ENCODE measurements around the gene KCNG2.
A peak's percentile ranks its signal among the peaks of the same experiment; 100 is the strongest.

Gene KCNG2

DNA sequence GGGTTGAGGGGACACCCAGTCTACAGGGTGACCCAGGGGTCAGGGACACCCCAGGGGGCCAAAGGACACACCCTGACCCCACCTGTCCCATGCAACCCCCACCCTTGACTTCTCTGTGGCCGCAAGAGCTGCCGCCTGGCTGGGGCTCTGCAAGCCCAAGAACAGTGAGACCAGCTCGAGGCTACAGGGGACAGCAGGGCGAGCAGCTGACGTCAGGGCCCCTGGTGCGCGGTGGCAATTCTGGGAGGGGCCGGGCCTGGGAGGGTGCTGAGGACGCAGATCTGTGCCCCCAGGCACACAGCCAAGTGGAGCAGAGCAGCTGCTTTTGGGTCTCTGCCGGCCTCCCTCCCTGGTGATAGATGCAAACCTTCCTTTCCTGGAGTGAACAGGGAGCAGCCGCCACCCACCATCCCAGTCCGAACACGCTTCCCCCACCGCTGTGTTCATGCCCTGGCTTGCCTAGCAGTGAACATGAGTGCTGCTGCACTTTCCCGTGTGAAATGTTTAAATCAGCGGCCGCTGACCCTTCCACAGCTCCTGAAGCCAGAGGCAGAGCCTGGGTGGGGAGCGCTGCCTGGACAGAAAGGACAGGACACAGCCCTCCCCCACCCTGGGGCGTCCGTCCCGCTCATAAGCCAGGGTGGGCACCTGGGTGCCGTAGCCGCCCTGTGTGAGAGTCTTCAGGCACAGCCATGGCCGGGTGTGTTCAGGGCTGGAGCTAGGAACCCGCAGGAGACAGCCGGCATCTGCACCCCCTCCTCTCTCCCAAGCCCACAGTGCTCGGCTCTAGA lies 106.8 kb downstream of the KCNG2 start:
- DNase-seq (ENCODE audit: low read depth in 2 of 3, low spot score in 1 of 3), result no peak

DNA sequence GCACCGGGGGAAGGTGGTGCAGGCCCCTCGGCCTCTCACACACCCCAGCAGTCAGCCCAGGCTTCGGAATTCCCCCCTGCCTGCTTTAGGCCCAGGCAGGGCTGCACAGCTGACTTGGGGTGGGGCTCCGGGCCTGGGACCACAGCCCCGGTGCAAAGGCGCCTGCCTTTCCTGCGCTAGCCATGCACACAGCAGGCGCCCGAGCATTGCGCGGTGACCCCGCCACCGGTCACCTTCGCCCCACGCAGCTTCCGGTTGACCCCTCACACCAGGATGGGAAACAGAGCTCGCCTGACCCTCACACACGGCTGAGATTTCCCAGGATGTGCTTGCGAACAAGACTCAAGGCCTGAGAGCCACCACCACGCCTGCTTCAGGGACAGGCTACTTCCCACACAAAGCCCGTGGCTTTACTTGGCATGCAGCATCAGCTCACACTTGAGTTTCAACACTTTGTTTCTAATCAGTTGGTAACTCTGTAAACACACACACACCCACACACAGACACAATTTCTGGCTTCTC lies 107.7 kb downstream of the KCNG2 start:
- DNase-seq (ENCODE audit: low read depth in 2 of 3, low spot score in 1 of 3), result peak in 1 of 3 donors; percentile 11

DNA sequence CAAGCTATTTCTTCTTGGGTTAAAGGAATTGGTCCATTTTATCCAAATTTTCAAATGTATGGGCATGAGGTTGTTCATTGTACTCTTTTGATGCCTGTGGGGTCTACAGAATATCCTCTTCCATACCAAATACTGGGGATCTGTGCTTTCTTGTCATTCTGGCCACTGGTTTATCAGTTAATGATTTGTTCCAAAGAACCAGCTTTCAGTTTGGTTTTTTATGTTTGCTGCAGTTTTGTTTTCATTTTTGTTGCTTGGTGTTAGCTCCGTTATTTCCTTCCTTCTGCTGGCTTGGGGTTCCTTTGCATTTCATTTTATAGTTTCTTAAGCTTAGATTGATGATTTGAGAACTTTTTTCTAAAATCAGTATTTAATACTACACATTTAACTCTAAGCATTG lies 108.3 kb downstream of the KCNG2 start:
- no peak for DNase-seq (ENCODE audit: low read depth in 2 of 3, low spot score in 1 of 3)

DNA sequence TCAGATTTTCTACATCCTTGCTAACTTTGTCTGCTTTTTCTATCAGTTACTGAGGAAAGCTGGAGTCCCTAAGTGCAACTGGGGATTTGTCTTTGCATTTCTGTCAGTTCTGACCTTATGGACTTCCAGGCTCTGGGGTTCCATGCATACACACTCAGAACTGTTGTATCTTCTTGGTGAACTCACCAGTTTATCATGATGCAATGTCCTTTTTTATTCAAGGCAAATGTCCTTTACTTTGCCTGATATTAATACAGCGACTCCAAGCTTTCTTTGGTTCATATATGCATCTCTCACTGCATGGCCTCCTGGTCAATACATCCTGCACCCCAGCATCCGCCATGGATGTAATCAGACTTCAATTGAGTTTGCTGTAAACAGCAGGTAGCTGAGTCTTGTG lies 109.0 kb downstream of the KCNG2 start:
- DNase-seq (ENCODE audit: low read depth in 2 of 3, low spot score in 1 of 3), result no peak

DNA sequence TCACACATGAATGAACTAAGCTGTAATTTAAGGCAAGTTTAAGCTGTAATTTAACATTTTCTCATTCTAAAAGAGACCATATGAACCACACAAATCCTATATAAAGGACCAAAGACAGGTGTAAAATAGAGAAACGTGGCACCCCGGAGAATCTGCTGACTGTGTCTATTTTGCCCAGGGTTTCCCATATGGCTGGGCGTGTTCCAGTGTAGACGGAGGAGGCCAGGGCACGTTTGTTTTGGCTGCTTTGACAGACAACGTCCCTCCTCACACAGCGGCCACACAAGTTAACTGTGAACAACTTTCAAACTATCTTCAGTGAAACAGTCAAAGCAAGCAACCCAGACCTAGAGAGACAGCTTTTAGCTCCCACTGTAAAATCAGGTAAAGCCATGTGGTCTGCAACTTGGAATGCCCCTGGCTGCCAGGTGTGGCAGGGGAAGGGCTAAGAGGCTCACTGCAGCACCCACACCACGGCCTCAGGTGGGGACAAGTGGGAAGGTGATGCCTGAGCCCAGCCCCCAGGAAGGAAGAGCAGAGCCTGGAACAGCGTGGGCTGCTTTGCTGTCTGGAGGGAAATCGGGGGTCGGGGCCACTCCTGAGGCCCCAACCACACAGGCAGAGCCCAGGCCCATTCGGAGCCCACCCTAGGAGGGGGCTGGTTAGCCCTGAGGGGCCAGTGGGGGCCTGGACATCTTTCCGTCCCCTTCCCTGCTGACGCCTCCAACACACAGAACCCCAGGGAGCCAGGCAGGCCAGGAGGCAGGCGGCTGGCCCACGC lies 113.0 kb downstream of the KCNG2 start:
- DNase-seq (ENCODE audit: low read depth in 2 of 3, low spot score in 1 of 3), result no peak

DNA sequence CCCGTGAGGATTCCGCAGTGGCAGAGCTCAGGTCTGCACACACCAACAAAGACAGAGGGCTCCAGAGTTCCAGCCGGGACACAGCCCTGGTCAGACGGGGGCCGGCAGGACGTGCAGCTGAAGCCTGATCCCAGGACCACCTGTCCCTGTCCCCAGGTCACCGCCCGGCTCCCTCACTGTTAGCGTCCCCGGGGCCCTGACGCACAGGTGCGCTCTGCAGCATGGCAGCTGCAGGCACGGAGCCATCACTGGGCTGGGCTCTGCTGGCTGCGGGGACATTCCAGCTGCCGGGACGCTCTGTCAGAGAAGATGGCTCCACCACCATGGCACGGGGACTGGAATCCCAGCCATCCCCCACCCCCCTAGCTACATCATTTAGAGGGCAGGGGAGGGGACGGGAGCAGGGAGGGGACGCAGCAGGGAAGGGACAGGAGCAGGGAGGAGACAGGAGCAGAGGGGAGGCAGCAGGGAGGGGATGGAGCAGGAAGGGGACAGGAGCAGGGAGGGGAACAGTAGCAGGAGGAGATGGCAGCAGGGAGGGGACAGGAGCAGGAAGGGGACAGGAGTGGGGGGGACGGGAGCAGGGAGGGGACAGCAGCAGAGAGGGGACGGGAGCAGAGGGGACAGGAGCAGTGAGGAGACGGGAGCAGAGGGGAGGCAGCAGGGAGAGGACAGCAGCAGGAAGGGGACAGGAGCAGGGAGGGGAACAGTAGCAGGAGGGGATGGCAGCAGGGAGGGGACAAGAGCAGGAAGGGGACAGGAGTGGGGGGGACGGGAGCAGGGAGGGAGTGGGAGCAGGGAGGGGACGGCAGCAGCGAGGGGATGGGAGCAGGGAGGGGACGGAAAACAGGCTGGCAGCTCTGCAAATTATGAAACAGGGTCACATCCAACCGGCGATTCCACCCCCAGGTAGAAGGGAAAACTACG lies 113.9 kb downstream of the KCNG2 start:
- no peak for DNase-seq (ENCODE audit: low read depth in 2 of 3, low spot score in 1 of 3)

DNA sequence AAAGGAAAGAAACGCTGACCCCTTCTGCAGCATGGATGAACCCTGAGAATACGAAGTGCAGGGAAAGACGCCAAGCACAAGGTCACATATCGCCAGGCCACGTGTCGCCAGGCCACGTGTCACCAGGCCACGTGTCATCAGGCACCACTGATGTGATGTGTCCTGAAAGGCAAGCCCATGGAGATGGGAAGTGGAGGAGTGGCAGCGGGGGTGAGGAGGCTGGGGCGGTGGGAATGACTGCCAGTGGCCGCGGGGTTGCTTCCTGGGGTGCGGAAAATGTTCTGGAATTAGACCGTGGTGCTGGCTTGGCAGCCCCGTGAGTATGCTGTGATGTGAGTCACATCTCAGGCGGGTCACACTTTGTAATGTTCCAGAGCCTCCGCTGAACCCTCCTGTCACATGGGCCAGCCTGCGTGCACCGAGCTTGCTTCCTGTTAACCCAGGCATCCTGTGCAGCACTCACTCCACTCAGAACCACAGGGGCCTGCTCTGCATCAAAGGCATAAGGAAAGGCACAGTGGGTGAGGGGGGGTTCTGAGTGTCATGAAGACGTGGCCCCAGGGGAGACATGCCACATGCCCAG lies 114.8 kb downstream of the KCNG2 start:
- DNase-seq (ENCODE audit: low read depth in 2 of 3, low spot score in 1 of 3), result peak in 1 of 3 donors; percentile 23

DNA sequence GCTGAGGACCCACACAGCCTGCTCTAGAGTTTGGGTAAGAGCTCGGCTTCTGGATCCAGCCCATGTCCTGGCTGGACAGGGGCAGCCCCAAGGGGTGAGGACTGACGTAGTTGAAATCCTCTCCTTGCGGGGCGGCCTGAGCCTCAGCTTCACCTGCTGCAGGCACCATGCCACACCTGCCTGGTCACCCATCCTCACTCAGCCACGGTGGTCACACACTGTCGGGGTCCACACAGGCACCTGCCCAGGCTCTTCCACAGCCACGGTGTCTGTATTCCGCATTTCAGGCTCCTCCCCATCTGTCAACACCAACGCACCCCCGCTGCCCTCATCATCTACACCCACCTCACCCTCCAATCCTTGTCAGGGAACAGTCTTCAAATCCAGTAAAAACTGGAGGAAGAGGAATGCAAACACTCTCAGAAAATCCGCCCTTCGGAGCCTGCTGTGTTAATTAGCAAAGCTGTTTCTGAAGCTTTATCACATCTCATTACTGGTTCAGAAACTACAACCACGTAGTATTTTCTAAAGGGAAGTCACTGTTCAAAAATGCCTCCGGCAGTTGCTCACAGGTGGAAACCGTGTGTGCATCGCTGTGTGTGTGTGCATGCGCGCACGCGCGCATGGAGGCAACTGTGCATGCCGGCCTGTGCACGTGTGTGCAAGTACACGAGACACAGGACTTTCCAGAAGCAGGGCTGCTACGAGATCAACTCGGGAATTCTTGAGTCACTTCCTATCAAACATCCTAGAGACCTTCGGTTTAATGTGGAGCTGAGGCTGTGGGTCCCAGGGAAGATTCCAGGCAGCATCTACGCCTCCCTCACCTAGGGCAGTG lies 115.5 kb downstream of the KCNG2 start:
- DNase-seq (ENCODE audit: low read depth in 2 of 3, low spot score in 1 of 3), result no peak

DNA sequence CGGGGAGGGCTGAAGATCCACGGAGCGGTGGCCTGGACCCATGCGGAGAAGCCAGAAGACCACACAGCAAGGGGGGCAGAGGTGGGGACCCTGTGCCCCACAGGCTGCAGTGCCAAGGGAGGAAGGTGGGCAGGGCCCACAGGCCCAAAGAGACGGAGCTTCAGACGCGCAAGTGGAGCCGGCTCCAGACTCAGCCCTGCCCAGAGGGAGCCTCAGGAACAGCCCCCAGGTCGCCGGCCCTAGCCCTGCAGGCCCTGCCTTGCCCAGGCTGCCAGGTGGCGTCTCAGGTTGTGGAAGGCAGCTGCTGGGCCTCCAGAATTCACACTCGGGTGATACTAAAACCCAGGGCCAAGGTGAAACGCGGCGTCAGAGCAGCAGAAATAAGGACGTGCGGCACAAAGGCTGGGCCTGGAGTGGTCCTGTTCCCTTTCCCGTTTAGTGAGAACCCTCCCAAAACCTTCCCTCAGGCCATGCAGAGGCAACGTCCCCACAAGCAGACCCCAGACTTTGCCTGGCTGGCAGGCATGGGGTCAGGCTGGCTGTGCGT lies 116.9 kb downstream of the KCNG2 start:
- no peak for DNase-seq (ENCODE audit: low read depth in 2 of 3, low spot score in 1 of 3)

DNA sequence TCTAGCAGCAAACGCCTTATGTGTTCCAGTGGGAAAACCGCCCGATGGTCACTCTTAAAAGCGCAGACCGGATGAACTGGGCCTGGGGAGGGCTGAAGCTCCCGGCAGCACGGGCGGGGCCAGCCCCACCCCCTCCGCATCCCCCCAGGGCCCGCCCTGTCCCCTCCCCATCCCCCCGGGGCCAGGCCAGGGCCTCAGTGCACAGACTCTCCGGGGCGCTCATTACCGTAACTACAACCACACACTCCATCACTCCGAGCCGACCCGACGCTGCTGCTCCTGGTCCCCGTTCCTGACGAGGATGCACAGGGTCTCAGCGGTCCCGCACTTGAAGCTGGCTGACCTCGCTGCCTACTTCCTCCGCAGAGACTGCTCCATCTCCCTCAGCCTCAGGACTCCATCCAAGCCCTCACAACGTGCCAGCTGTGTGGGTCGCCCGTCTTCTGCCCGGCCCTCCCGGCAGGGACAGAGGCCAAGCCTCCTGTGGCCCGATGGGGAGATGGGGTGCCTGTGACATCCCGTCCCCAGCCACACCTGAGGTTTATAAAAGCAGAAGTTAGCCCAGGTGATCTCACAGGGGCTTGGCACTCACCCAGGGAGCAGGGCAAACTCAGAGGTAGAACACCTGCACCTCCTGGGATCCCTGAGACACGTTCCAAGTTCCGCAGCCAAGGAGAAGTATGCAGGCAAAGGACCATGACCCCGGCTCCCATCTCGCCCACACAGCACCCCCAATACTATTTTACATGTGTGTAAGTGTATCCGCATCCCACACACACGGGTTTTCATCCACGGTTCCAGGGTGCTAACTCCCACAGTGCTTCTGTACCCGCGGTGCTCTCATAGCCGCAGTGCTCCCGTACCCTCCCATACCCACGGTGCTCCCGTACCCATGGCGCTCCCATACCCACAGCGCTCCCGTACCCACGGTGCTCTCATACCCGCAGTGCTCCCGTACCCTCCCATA lies 117.7 kb downstream of the KCNG2 start:
- no peak for DNase-seq (ENCODE audit: low read depth in 2 of 3, low spot score in 1 of 3)

DNA sequence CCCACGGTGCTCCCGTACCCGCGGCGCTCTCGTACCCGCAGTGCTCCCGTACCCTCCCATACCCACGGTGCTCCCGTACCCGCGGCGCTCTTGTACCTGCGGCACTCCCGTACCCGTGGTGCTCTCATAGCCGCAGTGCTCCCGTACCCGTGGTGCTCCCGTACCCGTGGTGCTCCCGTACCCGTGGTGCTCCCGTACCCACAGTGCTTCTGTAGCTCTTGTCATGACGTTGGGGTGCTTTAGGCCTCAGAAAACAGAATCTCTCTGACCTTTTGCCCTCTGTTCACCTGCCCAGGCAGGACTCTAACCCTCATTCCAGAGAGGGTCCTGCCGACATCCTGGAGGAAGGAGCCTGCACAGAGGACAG lies 118.4 kb downstream of the KCNG2 start:
- no peak for DNase-seq (ENCODE audit: low read depth in 2 of 3, low spot score in 1 of 3)

DNA sequence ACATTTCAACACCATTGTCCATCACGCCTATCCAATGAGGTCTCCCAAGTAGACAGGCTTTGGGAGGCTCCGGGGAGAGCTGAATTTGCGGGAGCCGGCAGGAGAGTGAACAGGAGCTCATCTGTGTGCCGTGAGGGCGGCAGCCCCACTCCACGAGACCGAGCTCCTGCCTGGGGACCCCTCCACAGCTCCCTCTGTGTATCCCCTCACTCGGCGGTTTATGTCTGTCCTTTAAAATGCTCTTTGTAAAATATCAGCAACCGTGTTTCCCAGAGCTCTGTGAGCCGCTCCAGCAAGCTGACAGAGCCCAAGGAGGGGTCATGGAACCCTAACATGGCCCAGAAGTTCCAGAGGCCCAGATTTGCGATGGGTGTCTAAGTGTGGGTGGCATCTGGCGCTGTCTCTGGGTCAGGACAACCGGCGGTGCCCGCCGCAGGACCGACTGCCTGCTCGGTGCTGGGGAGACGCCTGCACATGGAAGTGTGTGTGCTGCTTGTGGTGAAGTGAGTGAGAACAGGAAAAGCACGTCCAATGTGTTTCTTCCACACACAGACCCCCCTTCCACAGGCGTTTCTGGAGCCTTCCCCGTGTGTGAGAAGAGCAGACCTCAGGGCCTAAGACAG lies 118.9 kb downstream of the KCNG2 start:
- DNase-seq (ENCODE audit: low read depth in 2 of 3, low spot score in 1 of 3), result no peak

DNA sequence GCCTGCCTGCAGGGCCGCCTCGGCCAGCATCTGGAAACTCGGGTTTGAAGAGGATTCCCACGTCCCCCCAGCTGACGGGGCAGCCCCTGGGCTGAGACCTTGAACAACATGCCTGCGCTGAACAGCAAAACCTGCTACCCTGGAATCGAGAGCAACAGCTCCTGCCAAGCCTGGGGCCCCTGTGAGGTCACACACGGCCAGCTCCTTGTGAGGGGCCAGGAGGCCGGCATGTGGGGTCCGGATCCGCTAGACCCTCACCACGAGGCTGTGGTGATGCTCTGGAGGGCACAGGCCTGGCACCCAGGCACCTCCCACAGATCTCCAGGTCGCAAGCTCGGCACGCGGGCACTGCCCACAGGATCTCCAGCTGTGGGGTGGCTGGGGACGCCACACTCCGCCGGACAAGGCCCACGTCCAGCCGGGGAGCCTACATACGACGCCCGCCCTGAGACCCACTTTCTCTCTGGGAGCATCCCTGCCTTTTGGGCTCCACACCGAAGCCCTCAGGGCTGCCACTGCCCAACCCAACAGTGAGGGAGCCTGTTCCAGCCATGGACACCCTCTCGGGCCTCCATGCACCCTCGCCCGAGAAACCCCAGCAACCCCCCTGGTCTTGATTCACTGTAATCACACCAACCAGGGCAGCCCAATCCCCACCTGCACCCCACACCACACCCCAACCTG lies 119.6 kb downstream of the KCNG2 start:
- DNase-seq (ENCODE audit: low read depth in 2 of 3, low spot score in 1 of 3), result no peak

DNA sequence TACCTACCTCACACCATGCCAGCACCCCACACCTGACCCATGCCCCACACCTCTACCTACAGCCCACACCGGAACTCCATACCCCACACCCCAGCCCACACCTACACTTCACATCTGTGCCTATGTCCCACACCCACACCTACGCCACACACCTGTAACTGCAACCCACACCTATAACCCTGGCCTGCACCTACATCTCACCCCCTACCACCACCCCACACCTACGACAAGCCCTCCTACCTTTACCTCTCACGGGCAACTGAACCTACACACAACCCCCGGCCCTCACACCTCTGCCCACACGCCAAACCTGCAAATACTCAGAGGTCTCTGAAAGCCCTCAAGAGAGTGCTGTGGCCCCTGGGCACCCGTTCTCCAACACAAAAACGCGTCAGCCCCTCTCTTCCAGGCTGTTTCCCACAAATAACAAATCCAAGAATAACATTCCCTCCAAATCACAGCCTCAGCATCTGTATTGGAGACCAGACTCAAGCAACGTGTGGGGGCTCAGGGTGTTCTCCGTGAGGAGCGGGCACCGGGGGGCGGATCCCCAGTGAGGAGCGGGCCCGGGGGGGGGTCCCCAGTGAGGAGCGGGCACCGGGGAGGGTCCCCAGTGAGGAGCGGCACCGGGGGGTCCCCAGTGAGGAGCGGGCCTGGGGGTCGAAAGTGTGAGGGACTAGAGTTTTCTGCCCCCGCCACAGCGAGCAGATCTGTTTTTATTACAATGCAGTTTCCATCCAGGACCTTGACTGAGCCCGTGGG lies 120.3 kb downstream of the KCNG2 start:
- no peak for DNase-seq (ENCODE audit: low read depth in 2 of 3, low spot score in 1 of 3)

DNA sequence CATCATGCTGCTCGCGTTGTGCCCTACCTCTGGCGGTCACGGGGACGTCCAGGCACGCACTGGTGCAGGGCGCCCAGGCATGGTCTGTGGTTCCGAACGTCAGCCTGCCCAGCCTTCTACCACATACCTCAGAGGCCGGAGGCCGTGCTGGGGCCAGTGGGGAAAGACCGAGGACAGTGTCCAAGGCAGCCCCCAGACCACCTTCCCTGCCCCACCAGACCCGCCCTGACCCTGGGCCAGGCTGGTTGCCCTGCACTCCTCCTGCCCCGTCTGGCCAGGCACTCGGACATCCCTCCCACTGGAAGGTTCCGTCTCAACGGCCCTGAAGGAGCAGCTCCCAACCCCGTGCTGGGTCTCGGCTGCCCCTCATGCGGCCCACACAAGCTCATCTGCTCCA lies 120.9 kb downstream of the KCNG2 start:
- no peak for DNase-seq (ENCODE audit: low read depth in 2 of 3, low spot score in 1 of 3)

DNA sequence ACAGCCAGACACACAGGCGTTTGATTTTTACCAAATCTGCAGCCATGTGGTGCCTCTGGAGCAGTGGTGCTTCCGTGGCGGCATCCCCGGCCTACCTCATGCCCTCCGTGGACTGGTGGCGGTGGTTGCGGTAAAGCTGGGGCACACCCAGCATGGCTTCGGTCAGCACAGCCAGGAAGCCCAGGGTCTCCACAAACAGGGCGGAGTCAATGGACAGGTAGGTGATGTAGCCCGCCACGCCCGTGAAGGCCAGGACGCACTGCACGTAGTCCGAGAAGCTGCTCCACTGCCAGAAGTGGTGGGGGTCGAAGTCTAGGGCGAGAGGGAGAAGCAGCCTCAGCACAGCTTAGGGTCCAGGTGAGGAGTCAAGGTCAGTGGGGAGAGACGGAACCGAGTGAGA lies 121.4 kb downstream of the KCNG2 start:
- no peak for DNase-seq (ENCODE audit: low read depth in 2 of 3, low spot score in 1 of 3)
